Measurements from ENCODE around the gene LRP1.

Gene LRP1

GRCh38 chr12:57127726-57128518 lies at the start of gene LRP1:
TSS of gene LRP1 (plus strand) at chr12:57128483. CDS start at chr12:57128965, 482 bp downstream.
- peak in 1 of 2 experiments; percentile 64 for DNase-seq (ENCODE audit: low read depth in 2 of 2)

- peak; percentile 100 for DNase-seq (ENCODE audit: low read depth in 2 of 2)
Measured at GRCh38 chr12:57078519-57079404, 49.5 kb upstream of the LRP1 start, which contains the start of gene NEMP1. TSS of gene NEMP1 (minus strand) at chr12:57078791. CDS start at chr12:57078745, 46 bp downstream.

GRCh38 chr12:57079821-57080220 lies 48.5 kb upstream of the LRP1 start:
- no peak for DNase-seq (ENCODE audit: low read depth in 2 of 2)

- no peak for DNase-seq (ENCODE audit: low read depth in 2 of 2)
Measured at GRCh38 chr12:57080855-57081254, 47.4 kb upstream of the LRP1 start.

- DNase-seq (ENCODE audit: low read depth in 2 of 2): no peak
Measured at GRCh38 chr12:57085999-57086492, 42.2 kb upstream of the LRP1 start.

GRCh38 chr12:57086493-57087009 lies 41.7 kb upstream of the LRP1 start:
- peak; percentile 53 for DNase-seq (ENCODE audit: low read depth in 2 of 2)

GRCh38 chr12:57087010-57087690 lies 41.1 kb upstream of the LRP1 start:
- DNase-seq (ENCODE audit: low read depth in 2 of 2): peak; percentile 83 to 84

GRCh38 chr12:57087691-57088353 lies 40.5 kb upstream of the LRP1 start:
- DNase-seq (ENCODE audit: low read depth in 2 of 2): peak; percentile 97 to 98

- DNase-seq (ENCODE audit: low read depth in 2 of 2): peak; percentile 94
Measured at GRCh38 chr12:57088354-57089270, 39.7 kb upstream of the LRP1 start, which contains the start of gene NAB2. TSS of gene NAB2 (plus strand) at chr12:57089114. CDS start at chr12:57089272, 158 bp downstream.

- DNase-seq (ENCODE audit: low read depth in 2 of 2): no peak
Measured at GRCh38 chr12:57089271-57090245, 38.7 kb upstream of the LRP1 start.

- no peak for DNase-seq (ENCODE audit: low read depth in 2 of 2)
Measured at GRCh38 chr12:57090490-57090889, 37.8 kb upstream of the LRP1 start.

GRCh38 chr12:57090924-57091637 lies 37.2 kb upstream of the LRP1 start:
- DNase-seq (ENCODE audit: low read depth in 2 of 2): no peak

- DNase-seq (ENCODE audit: low read depth in 2 of 2): no peak
Measured at GRCh38 chr12:57091638-57092528, 36.4 kb upstream of the LRP1 start.

- no peak for DNase-seq (ENCODE audit: low read depth in 2 of 2)
Measured at GRCh38 chr12:57092529-57092862, 35.8 kb upstream of the LRP1 start.

GRCh38 chr12:57092876-57093414 lies 35.3 kb upstream of the LRP1 start:
- no peak for DNase-seq (ENCODE audit: low read depth in 2 of 2)

GRCh38 chr12:57093415-57094207 lies 34.7 kb upstream of the LRP1 start:
- peak; percentile 60 to 66 for DNase-seq (ENCODE audit: low read depth in 2 of 2)

Measured in fibroblast of skin of left quadriceps (primary cell).